H1 (cell line): ENCODE measurements around the gene CXCL9. TPM values are rescaled to one million over a fixed set of nuclear protein-coding genes. Genes with fewer than 3 reads are reported as not detected.

Experiments used
- polyA plus RNA-seq, 7 experiments: library from polyadenylated mRNA; depleted of rRNA in 3 of 7; stranded (reverse) in 5 of 7; unstranded in 2 of 7; fragments of >200 nt in 5 of 7; fragments of 200-250 nt in 2 of 7; gene quantifications; 1 replicate in 5 of 7; 2 replicates in 1 of 7; 4 replicates in 1 of 7; pipeline versions ENCODE4 v1.2.1 to v1.2.3, GENCODE V29; 2011 to 2013; ENCODE audit warnings: missing spikeins in 2 of 7, mixed read lengths in 2 of 7
- total RNA-seq: library from RNA; stranded (reverse); fragmentation: NEBNext Ultra II Directional; extraction: Animal tissue kit (Norgen Biotek cat#: 25700); gene quantifications from 2 replicates; pipeline ENCODE4 v1.2.1, GENCODE V29; 2021

The CXCL9 gene
- total and polyA plus RNA-seq, 2 of the 8 experiments (the other 6 are each of a cell fraction or from before 2014, with no cell fraction given), result not detected

Other genes starting within 250 kb of the CXCL9 start
- not detected in 2 replicates for gene PPEF2, start 105.1 kb downstream of the CXCL9 start, total RNA-seq
- 0.03 TPM in 1 of 2 replicates, not detected in the other for gene PPEF2, start 105.1 kb downstream of the CXCL9 start, polyA plus RNA-seq (2011; rRNA removed)
- 9.4 and 13.0 TPM in 2 replicates for gene NAAA, start 66.5 kb downstream of the CXCL9 start, total RNA-seq
- 12.5 and 15.0 TPM in 2 replicates for gene NAAA, start 66.5 kb downstream of the CXCL9 start, polyA plus RNA-seq (2011; rRNA removed)
- 71.3 and 75.1 TPM in 2 replicates for gene SDAD1, start 16.6 kb downstream of the CXCL9 start, total RNA-seq
- 9.3 and 14.6 TPM in 2 replicates for gene SDAD1, start 16.6 kb downstream of the CXCL9 start, polyA plus RNA-seq (2011; rRNA removed)
- not detected in 2 replicates for gene CXCL10, start 16.0 kb upstream of the CXCL9 start, total RNA-seq
- not detected in 2 replicates for gene CXCL10, start 16.0 kb upstream of the CXCL9 start, polyA plus RNA-seq (2011; rRNA removed)
- 0.33 TPM in 1 of 2 replicates, not detected in the other for gene CXCL11, start 28.6 kb upstream of the CXCL9 start, total RNA-seq
- 0.16 and 0.18 TPM in 2 replicates for gene CXCL11, start 28.6 kb upstream of the CXCL9 start, polyA plus RNA-seq (2011; rRNA removed)
- 0.63 and 2.0 TPM in 2 replicates for gene ART3, start 67.2 kb upstream of the CXCL9 start, total RNA-seq
- 0.13 and 0.21 TPM in 2 replicates for gene ART3, start 67.2 kb upstream of the CXCL9 start, polyA plus RNA-seq (2011; rRNA removed)
- 99.2 and 103 TPM in 2 replicates for gene NUP54, start 140.9 kb upstream of the CXCL9 start, total RNA-seq
- 31.1 and 51.4 TPM in 2 replicates for gene NUP54, start 140.9 kb upstream of the CXCL9 start, polyA plus RNA-seq (2011; rRNA removed)
- gene SCARB2, start 206.3 kb upstream of the CXCL9 start, total RNA-seq, result 35.7 and 40.2 TPM in 2 replicates
- 13.8 and 18.5 TPM in 2 replicates for gene SCARB2, start 206.3 kb upstream of the CXCL9 start, polyA plus RNA-seq (2011; rRNA removed)
- gene FAM47E, start 244.2 kb upstream of the CXCL9 start, total RNA-seq, result 1.3 and 1.7 TPM in 2 replicates
- 1.2 and 1.4 TPM in 2 replicates for gene FAM47E, start 244.2 kb upstream of the CXCL9 start, polyA plus RNA-seq (2011; rRNA removed)